GM21723 (cell line): ENCODE results near the gene B4GAT1.
"Not testable (repeated sequence)": the region's sequence is repeated elsewhere in the genome, so short reads cannot be mapped to it uniquely, and the experiment has no call there.

Source experiments
- ATAC-seq: cut with Tn5 transposase; IDR thresholded peaks from one replicate; pipeline ENCODE4 v1.9.1; 2021; ENCODE audit warnings: mild to moderate bottlenecking, moderate library complexity; ENCODE audit not compliant: unreplicated experiment

Gene B4GAT1

GRCh38 chr11:66363805-66364535 is 16.5 kb upstream of the B4GAT1 start:
- ATAC-seq: no peak

- no peak for ATAC-seq
Observed at GRCh38 chr11:66363187-66363601, 15.8 kb upstream of the B4GAT1 start.

GRCh38 chr11:66362481-66363147 is 15.2 kb upstream of the B4GAT1 start:
- ATAC-seq: no peak

GRCh38 chr11:66361502-66361941 is 14.1 kb upstream of the B4GAT1 start:
- ATAC-seq: no peak

- ATAC-seq: no peak
Observed at GRCh38 chr11:66360406-66361073, 13.1 kb upstream of the B4GAT1 start.

GRCh38 chr11:66359662-66360087 is 12.2 kb upstream of the B4GAT1 start:
- ATAC-seq: no peak

- ATAC-seq: not testable (repeated sequence)
Observed at GRCh38 chr11:66350560-66351235, 3.3 kb upstream of the B4GAT1 start.

GRCh38 chr11:66349084-66349386 is 1.6 kb upstream of the B4GAT1 start:
- no peak for ATAC-seq

GRCh38 chr11:66346476-66347424 is 679 bp downstream of the B4GAT1 start:
- no peak for ATAC-seq

- peak; percentile 6 for ATAC-seq
Observed at GRCh38 chr11:66345316-66345649, 2.1 kb downstream of the B4GAT1 start.

GRCh38 chr11:66344550-66345315 is 2.7 kb downstream of the B4GAT1 start, which contains the start of gene BRMS1:
BRMS1 (minus strand) TSS chr11:66345104; CDS start chr11:66342234, 2,870 bp downstream.
- ATAC-seq: peak; percentile 65

GRCh38 chr11:66343176-66343575 is 4.3 kb downstream of the B4GAT1 start:
- ATAC-seq: no peak

- no peak for ATAC-seq
Observed at GRCh38 chr11:66341502-66342126, 5.8 kb downstream of the B4GAT1 start.

- no peak for ATAC-seq
Observed at GRCh38 chr11:66340596-66341501, 6.6 kb downstream of the B4GAT1 start.

GRCh38 chr11:66339686-66340483 is 7.5 kb downstream of the B4GAT1 start:
- ATAC-seq: no peak

- ATAC-seq: no peak
Observed at GRCh38 chr11:66339162-66339675, 8.2 kb downstream of the B4GAT1 start.
